Natural killer cell (primary cell): Measurements from ENCODE around the gene FKBP15. TPM values are rescaled to one million over a fixed set of nuclear protein-coding genes. Genes with fewer than 3 reads are reported as not detected.

ENCODE experiments used
- ATAC-seq, 3 donors: fragments of 150-1000 bp in 2 of 3; fragments of 200-7000 bp in 1 of 3; cut with Tn5 transposase; 1 replicate in 1 of 3; 2 replicates in 2 of 3; pipeline ENCODE4 v1.10.0; 2021; ENCODE audit warnings: mild to moderate bottlenecking in 2 of 3, moderate library complexity in 2 of 3
- DNase-seq, 2 donors: peaks; one replicate each; pipeline versions ENCODE4 v3.0.0 to v3.0.0-alpha.2; 2013 to 2021; ENCODE audit warnings: mixed read lengths in 1 of 2
- H3K27ac ChIP-seq: one replicate; pipeline ENCODE4 v1.5.1; 2013; ENCODE audit warnings: mild to moderate bottlenecking, low read length
- H3K27me3 ChIP-seq: one replicate; pipeline ENCODE4 v1.6.1; 2013; ENCODE audit warnings: low read length; ENCODE audit not compliant: control insufficient read depth, insufficient read depth
- H3K36me3 ChIP-seq: one replicate; pipeline ENCODE4 v1.6.1; 2013; ENCODE audit warnings: low read length; ENCODE audit not compliant: control insufficient read depth, insufficient read depth
- H3K4me1 ChIP-seq: one replicate; pipeline ENCODE4 v1.6.1; 2013; ENCODE audit warnings: low read length; ENCODE audit not compliant: control insufficient read depth, insufficient read depth
- H3K4me3 ChIP-seq: one replicate; pipeline ENCODE4 v1.5.1; 2013; ENCODE audit warnings: low read length
- H3K9me3 ChIP-seq: one replicate; pipeline ENCODE4 v1.6.1; 2013; ENCODE audit warnings: low read length; ENCODE audit not compliant: control insufficient read depth, insufficient read depth
- H3K27ac Mint-ChIP-seq, 2 donors: one replicate each; pipeline ENCODE4 v1.8.0; 2022; ENCODE audit warnings: mild to moderate bottlenecking in 2 of 2, mixed read lengths in 2 of 2, moderate library complexity in 1 of 2
- H3K27me3 Mint-ChIP-seq, 2 donors: one replicate each; pipeline ENCODE4 v1.8.0; 2022; ENCODE audit warnings: low read depth in 2 of 2, mixed read lengths in 2 of 2
- H3K36me3 Mint-ChIP-seq: one replicate; pipeline ENCODE4 v1.8.0; 2022; ENCODE audit warnings: mixed read lengths
- H3K4me1 Mint-ChIP-seq, 2 donors: one replicate each; pipeline ENCODE4 v1.8.0; 2022; ENCODE audit warnings: mixed read lengths in 2 of 2
- H3K4me3 Mint-ChIP-seq: one replicate; pipeline ENCODE4 v1.8.0; 2022; ENCODE audit warnings: mild to moderate bottlenecking, moderate library complexity, mixed read lengths
- H3K9me3 Mint-ChIP-seq, 2 donors: one replicate each; pipeline ENCODE4 v1.8.0; 2022; ENCODE audit warnings: mixed read lengths in 2 of 2
- CTCF ChIP-seq: fragments of 200-600 bp; IDR thresholded peaks from one replicate; pipeline ENCODE4 v1.8.0; 2022; ENCODE audit warnings: antibody characterized with exemption
- WGBS: methylation state at CpG from one replicate; pipeline ENCODE4 v1.1.7; 2013; ENCODE audit warnings: missing lambda C conversion rate; ENCODE audit not compliant: insufficient coverage; 5-methylcytosine and 5-hydroxymethylcytosine counted together
- intact Hi-C: fragments of 100-400 bp; cut with micrococcal nuclease; formaldehyde crosslinking; loops from one replicate; pipeline ENCODE4 v1.14.2; 2022
- total RNA-seq, 4 donors: library from RNA; stranded (reverse); fragments of 120-200 nt in 1 of 4; gene quantifications; one replicate each; pipeline versions ENCODE4 v1.2.3 to v1.2.4, GENCODE V29; 2013 to 2022

Gene FKBP15
- total RNA-seq, 3 donors from 2014 or later (not counting 1 experiment from before 2014, with no cell fraction given) = 35.0 to 37.9 (median 35.9) TPM

- 96% methylated on average over 4 of the region's 4 CpGs for WGBS
- Mint-ChIP-seq H3K4me3 (no peak overlapping the region), H3K36me3 (peaks cover 13% of the 10 kb centered on the region), H3K4me1 (peaks cover 5 to 12% of the 10 kb centered on the region in 2 donors), H3K9me3 (no peaks in the 10 kb centered on the region), H3K27me3 (no peaks in the 10 kb centered on the region), H3K27ac (peak overlapping the region in 1 of 2 donors; percentile 53)
- H3K4me1 ChIP-seq = no peaks in the 10 kb centered on the region
- no peaks in the 10 kb centered on the region for H3K27me3 ChIP-seq
- TF ChIP-seq CTCF = no peak
- H3K4me3 ChIP-seq = no peak overlapping the region
- no peak overlapping the region for H3K27ac ChIP-seq
- no peaks in the 10 kb centered on the region for H3K9me3 ChIP-seq
- DNase-seq = no peak
- intact Hi-C loops = no loop called here
- ATAC-seq = no peak
- peaks cover 58% of the 10 kb centered on the region for H3K36me3 ChIP-seq
Observed at GRCh38 chr9:113267911-113268566, 47.0 kb upstream of the FKBP15 start.

- Mint-ChIP-seq H3K36me3 (peaks cover 10% of the 10 kb centered on the region), H3K9me3 (no peaks in the 10 kb centered on the region), H3K4me1 (peaks cover 5 to 11% of the 10 kb centered on the region in 2 donors), H3K27ac (no peak overlapping the region), H3K27me3 (no peaks in the 10 kb centered on the region), H3K4me3 (no peak overlapping the region)
- Histone ChIP-seq H3K27ac (no peak overlapping the region), H3K27me3 (no peaks in the 10 kb centered on the region), H3K36me3 (peaks cover 39% of the 10 kb centered on the region), H3K4me1 (no peaks in the 10 kb centered on the region), H3K4me3 (no peak overlapping the region), H3K9me3 (no peaks in the 10 kb centered on the region)
- 96% methylated on average over 3 of the region's 3 CpGs for WGBS
- DNase-seq (no peak), ATAC-seq (no peak)
- TF ChIP-seq CTCF = no peak
- intact Hi-C loops = no loop called here
Observed at GRCh38 chr9:113266174-113266573, 45.1 kb upstream of the FKBP15 start.

GRCh38 chr9:113261917-113262671 lies 41.0 kb upstream of the FKBP15 start:
- Histone ChIP-seq H3K27me3 (no peaks in the 10 kb centered on the region), H3K27ac (no peak overlapping the region), H3K4me3 (no peak overlapping the region), H3K9me3 (no peaks in the 10 kb centered on the region), H3K36me3 (peaks cover 19% of the 10 kb centered on the region), H3K4me1 (no peaks in the 10 kb centered on the region)
- no peak for DNase-seq
- no peaks in the 10 kb centered on the region for H3K27me3 Mint-ChIP-seq
- H3K27ac Mint-ChIP-seq = no peak overlapping the region
- WGBS = 88% methylated on average over 1 of the region's 1 CpG
- H3K9me3 Mint-ChIP-seq = no peaks in the 10 kb centered on the region
- no peak overlapping the region for H3K4me3 Mint-ChIP-seq
- ATAC-seq = no peak
- H3K36me3 Mint-ChIP-seq = peaks cover 5% of the 10 kb centered on the region
- intact Hi-C loops = no loop called here
- no peaks in the 10 kb centered on the region for H3K4me1 Mint-ChIP-seq
- TF ChIP-seq CTCF = no peak
